Stimulated activated naive B cell treated with anti-CD40 and anti-IgM and Interleukin-4, amounts not matched to agents 10 μg/mL and 1 μg/mL and 100 μg/mL, for 72 hours (primary cell): ENCODE measurements around the gene PRKRIP1.
"Not testable (repeated sequence)": the region's sequence is repeated elsewhere in the genome, so short reads cannot be mapped to it uniquely, and the experiment has no call there.

Experiments used
- ATAC-seq, 2 donors: fragments of 150-1000 bp; cut with Tn5 transposase; replicated peaks; 2 replicates each; pipeline ENCODE4 v1.10.0; 2021; ENCODE audit warnings: moderate library complexity in 1 of 2
- DNase-seq: peaks from one replicate; pipeline ENCODE4 v3.0.0; 2021
- H3K27ac Mint-ChIP-seq: one replicate; pipeline ENCODE4 v1.8.0; 2022; ENCODE audit warnings: mild to moderate bottlenecking, mixed read lengths
- H3K27me3 Mint-ChIP-seq, 2 donors: one replicate each; pipeline ENCODE4 v1.8.0; 2022; ENCODE audit warnings: mixed read lengths in 2 of 2
- H3K36me3 Mint-ChIP-seq, 2 donors: one replicate each; pipeline ENCODE4 v1.8.0; 2022; ENCODE audit warnings: mixed read lengths in 2 of 2, mild to moderate bottlenecking in 1 of 2
- H3K4me1 Mint-ChIP-seq, 2 donors: one replicate each; pipeline ENCODE4 v1.8.0; 2022; ENCODE audit warnings: mixed read lengths in 2 of 2, mild to moderate bottlenecking in 1 of 2
- H3K4me3 Mint-ChIP-seq, 2 donors: one replicate each; pipeline ENCODE4 v1.8.0; 2022; ENCODE audit warnings: mild to moderate bottlenecking in 2 of 2, mixed read lengths in 2 of 2, moderate library complexity in 1 of 2
- H3K9me3 Mint-ChIP-seq, 2 donors: one replicate each; pipeline ENCODE4 v1.8.0; 2022; ENCODE audit warnings: mixed read lengths in 2 of 2, mild to moderate bottlenecking in 1 of 2

PRKRIP1 gene, protein sequence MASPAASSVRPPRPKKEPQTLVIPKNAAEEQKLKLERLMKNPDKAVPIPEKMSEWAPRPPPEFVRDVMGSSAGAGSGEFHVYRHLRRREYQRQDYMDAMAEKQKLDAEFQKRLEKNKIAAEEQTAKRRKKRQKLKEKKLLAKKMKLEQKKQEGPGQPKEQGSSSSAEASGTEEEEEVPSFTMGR

DNA sequence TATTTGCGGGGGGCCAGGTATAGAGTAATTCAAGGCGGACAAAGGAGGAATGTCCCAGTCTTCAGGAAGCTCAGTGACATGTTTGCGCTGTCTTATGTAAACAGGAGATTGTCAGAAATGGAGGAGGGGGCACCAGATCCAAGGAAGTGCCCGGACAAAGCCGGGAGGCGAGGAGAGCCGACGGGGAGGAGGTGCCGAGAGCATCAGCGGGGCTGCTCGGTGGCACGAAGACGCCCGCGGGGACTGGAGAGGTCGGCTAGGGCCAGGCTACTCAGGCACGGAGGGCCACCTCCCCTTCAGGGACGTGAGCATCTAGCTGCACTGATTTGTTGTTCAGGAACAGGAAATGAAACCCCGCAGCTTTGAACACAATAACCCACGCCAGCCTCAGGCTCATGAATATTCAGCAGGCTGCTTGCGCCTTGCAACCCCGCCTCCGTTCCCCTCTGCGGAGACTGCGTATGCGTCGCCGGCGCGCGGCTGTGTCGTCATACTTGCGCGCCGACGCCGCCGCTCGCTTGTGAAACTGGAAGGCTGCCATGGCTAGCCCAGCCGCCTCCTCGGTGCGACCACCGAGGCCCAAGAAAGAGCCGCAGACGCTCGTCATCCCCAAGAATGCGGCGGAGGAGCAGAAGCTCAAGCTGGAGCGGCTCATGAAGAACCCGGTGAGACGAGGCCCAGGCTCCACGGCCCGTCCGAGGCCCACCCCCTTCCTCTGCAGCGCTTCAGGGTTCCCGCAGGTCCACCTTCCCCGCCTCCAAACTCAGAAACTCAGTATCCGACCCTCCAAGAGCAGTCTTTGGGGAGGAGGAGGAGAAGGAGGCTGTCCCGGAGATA lies at the start of gene PRKRIP1:
Gene PRKRIP1, plus strand, starts transcription at position 491 of the 837 bp plus-strand sequence. Its CDS starts 49 bp downstream, at position 540.
- H3K4me3 Mint-ChIP-seq, result peak within 1 kb of the TSS; percentile 90 to 91
- H3K4me1 Mint-ChIP-seq, result peaks cover 11 to 24% of the 10 kb centered on the region in 2 donors

DNA sequence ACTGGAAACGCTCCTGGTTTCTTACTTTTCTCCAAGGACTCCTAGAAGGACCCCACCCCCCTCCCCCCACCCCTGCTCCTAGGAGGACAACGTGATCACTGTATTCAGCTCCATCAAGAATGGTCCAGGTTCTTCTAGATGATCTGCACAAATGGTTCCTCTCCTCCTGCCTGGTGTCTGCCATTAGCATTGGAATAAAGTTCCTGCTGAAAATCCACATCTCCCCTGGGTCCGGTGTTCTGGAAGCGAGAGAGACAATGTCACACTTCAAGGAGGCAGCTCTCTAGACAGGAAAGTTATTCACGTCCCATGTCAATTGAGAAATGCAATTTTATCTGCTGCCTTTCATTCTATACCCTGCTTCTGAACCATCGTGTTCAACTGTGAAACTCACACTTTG lies 49.2 kb upstream of the PRKRIP1 start:
- H3K9me3 Mint-ChIP-seq, H3K4me3 Mint-ChIP-seq, ATAC-seq, H3K4me1 Mint-ChIP-seq, H3K36me3 Mint-ChIP-seq, H3K27ac Mint-ChIP-seq, H3K27me3 Mint-ChIP-seq, DNase-seq: not testable (repeated sequence)

More for the DNA sequence above, at the start of gene PRKRIP1:
- ATAC-seq, result peak; percentile 99
- H3K27ac Mint-ChIP-seq, result peak within 1 kb of the TSS; percentile 97
- peaks cover 25 to 40% of the 10 kb centered on the region in 2 donors for H3K36me3 Mint-ChIP-seq
- no peaks in the 10 kb centered on the region for H3K9me3 Mint-ChIP-seq
- peak; percentile 88 for DNase-seq
- H3K27me3 Mint-ChIP-seq, result no peaks in the 10 kb centered on the region

DNA sequence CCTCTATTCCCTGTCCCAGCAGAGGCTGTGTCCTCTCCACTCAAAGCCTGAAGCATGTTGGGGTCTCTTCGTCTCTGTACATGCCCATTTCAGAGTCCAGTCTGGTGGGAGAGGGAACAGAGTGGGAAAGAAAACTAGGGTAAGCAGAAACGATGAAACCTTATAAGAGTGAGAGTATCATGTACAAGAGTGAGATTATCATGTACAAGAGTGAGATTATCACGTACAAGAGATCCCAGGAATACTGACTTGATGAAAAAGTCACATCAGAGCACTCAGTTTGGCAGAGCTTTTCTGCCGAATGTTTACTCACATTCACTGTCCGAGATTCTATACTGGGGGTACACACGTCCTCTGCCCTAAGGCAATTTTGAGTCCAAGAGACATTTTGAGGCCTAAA lies 39.8 kb upstream of the PRKRIP1 start, which contains the start of gene SPDYE6:
Gene SPDYE6, minus strand, starts transcription at position 101 of the 400 bp plus-strand sequence. CDS start 421 bp downstream, outside the sequence.
- not testable (repeated sequence) for H3K27ac Mint-ChIP-seq, ATAC-seq, DNase-seq, H3K27me3 Mint-ChIP-seq, H3K4me3 Mint-ChIP-seq, H3K4me1 Mint-ChIP-seq, H3K9me3 Mint-ChIP-seq, H3K36me3 Mint-ChIP-seq

DNA sequence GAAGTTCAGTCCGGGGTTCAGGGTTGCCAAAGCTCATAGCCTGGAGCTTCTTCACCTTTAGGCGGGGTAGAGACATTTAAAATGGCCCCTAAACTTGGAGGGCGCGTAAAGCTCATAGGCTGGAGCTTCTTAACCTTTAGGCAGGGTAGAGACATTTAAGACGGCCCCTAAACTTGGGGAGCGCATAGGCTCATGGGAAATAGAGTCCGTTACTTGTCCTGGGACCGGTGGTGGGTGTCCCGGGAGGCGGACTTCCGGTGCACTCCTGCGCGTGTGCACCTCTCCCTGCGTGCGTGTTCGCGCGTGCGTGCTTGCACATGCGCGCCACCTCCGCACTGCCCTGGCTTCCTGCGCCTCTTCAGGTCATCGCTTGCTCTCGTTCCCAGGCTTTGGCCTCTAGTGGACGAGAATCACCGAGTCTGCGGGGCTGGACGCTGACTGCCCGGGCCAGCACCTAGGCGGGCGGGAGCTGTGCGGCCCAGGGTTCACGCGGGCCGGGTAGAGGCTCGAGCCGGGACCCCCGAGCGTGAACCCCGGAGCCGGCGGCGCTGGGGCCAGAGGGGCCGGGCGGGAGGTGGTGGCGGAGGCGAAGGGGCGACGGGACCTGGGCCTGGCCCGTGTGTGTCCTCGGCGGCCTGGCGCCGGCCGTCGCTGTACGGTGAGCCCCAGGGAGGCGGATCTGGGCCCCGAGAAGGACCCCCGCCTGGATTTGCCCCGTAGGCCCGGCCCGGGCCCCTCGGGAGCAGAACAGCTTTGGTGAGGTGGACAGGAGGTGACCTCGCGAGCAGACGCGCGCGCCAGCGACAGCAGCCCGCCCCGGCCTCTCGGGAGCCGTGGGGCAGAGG lies 32.4 kb upstream of the PRKRIP1 start:
- peak overlapping the region; percentile 92 for H3K27ac Mint-ChIP-seq
- DNase-seq, result peak; percentile 96
- peak; percentile 99 to 100 for ATAC-seq
- not testable (repeated sequence) for H3K36me3 Mint-ChIP-seq, H3K27me3 Mint-ChIP-seq, H3K9me3 Mint-ChIP-seq
- H3K4me3 Mint-ChIP-seq, result peak overlapping the region; percentile 93 to 94
- peaks cover 0 to 15% of the 10 kb centered on the region in 2 donors for H3K4me1 Mint-ChIP-seq

DNA sequence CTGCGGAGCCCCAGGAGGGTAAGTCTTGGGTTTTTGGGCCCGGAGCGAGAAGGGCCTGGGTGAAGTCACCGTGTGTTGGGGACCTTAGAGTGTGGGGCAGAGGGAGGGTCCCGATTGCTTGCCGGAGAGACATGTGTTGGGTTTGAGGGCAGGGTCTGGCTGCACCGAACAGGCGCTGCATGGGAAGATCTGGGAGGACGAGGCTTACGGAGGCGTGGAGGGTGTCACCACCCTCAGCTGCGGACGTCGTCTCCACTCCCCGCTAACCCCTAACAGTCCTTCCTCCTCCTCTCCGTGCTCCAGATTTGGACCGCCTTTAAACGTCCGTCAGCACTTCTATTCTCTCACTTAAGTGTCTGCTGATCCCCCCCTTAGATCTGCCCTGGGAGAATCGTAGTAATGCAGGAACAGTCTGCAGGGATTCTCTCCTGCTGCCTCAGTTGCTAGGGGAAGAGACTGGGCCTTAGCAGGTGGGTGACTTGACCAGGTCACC lies 31.7 kb upstream of the PRKRIP1 start:
- Mint-ChIP-seq H3K27ac (peak overlapping the region; percentile 89), H3K4me1 (peaks cover 0 to 15% of the 10 kb centered on the region in 2 donors), H3K4me3 (peak overlapping the region; percentile 93 to 94)
- H3K36me3 Mint-ChIP-seq, DNase-seq, H3K9me3 Mint-ChIP-seq, ATAC-seq, H3K27me3 Mint-ChIP-seq: not testable (repeated sequence)

DNA sequence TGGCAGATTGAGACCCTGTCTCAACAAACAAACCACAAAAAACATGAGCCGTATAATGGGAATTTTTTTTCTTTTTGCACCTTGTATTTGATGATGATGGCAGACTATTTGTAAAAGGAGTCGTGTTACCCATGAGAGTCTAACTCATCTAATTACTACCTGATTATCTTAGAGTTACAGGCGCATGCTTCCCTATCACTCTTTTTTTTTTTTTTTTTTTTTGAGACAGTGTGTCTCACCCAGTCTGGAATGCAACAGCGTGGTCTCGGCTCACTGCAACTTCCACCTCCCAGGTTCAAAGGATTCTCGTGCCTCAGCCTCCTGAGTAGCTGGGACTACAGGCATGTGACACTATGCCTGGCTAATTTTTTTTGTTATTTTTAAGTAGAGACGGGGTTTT lies 30.8 kb upstream of the PRKRIP1 start:
- H3K9me3 Mint-ChIP-seq, H3K27me3 Mint-ChIP-seq, DNase-seq, ATAC-seq, H3K27ac Mint-ChIP-seq: not testable (repeated sequence)
- peaks cover 8 to 13% of the 10 kb centered on the region in 2 donors for H3K36me3 Mint-ChIP-seq
- H3K4me1 Mint-ChIP-seq, result peaks cover 1 to 15% of the 10 kb centered on the region in 2 donors
- peak overlapping the region in 1 of 2 donors; percentile 13 for H3K4me3 Mint-ChIP-seq

DNA sequence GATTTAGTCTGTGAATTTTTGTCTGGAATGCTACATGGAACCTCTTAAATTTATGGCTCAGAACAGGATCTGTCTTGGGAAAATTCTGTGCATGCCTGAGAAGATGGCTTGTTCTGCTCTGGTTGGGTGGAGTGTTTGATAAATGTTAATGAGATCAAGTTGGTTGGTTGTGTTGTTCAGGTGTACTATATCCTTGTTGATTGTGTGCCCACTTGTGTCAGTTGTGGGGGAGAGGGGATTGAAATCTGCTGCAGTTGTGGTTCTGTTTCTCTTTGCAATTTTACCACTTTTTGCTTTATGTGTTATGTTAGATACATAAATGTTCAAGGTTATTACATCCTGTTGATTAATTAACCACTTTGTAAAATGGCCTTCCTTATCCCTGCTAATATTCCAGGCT lies 26.1 kb upstream of the PRKRIP1 start:
- H3K4me1 Mint-ChIP-seq, result peaks cover 9 to 19% of the 10 kb centered on the region in 2 donors
- not testable (repeated sequence) for H3K27ac Mint-ChIP-seq, DNase-seq, H3K27me3 Mint-ChIP-seq, H3K9me3 Mint-ChIP-seq, ATAC-seq, H3K4me3 Mint-ChIP-seq
- peaks cover 24 to 31% of the 10 kb centered on the region in 2 donors for H3K36me3 Mint-ChIP-seq

DNA sequence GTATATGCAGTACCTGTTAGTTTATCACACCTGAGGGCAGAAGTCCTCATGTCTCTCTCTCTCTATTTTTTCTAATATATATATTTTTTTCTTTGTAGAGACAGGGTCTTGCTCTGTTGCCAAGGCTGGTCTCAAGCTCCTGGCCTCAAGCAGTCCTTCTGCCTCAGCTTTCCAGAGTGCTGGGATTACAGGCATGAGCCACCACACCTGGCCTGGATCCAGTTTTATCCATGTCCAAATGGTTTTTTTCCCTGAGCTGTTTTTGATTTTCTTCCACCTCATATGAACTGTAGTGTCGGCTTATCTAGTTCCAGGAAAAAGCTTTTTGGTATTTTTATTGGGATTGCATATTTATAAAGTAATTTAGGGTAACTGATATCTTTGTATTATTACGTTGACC lies 23.4 kb upstream of the PRKRIP1 start:
- H3K27ac Mint-ChIP-seq, H3K9me3 Mint-ChIP-seq, H3K4me3 Mint-ChIP-seq, DNase-seq, H3K27me3 Mint-ChIP-seq, ATAC-seq: not testable (repeated sequence)
- Mint-ChIP-seq H3K4me1 (peaks cover 10 to 20% of the 10 kb centered on the region in 2 donors), H3K36me3 (peaks cover 31 to 34% of the 10 kb centered on the region in 2 donors)

DNA sequence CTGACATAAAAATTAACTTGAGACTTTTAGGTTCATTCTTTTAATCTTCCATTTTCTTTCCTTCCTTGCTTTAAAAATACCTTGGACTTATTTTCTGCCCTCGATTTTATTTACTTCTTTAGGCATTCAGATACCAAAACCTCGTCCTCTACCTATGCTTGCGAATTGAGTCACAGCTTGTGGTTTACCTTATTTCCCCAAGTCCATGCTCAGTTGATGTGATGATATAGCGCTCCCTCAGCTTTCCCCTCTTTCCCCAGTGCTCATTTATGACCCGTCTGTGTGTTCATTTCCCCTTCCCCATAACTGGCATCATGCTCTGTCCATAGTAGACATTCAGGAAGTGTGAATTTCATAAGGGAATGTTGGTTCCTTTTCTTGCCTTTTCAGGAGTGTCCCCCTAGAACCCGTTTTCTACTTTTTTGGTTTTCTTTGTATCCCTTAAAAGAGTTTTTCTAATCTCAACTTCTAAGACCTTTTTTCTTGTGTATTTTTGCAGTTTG lies 19.1 kb upstream of the PRKRIP1 start:
- H3K4me1 Mint-ChIP-seq, result peaks cover 6 to 14% of the 10 kb centered on the region in 2 donors
- H3K27ac Mint-ChIP-seq, result no peak overlapping the region
- no peaks in the 10 kb centered on the region for H3K9me3 Mint-ChIP-seq
- peaks cover 25 to 43% of the 10 kb centered on the region in 2 donors for H3K36me3 Mint-ChIP-seq
- no peak for ATAC-seq
- DNase-seq, result no peak
- no peak overlapping the region for H3K4me3 Mint-ChIP-seq
- H3K27me3 Mint-ChIP-seq, result no peaks in the 10 kb centered on the region

DNA sequence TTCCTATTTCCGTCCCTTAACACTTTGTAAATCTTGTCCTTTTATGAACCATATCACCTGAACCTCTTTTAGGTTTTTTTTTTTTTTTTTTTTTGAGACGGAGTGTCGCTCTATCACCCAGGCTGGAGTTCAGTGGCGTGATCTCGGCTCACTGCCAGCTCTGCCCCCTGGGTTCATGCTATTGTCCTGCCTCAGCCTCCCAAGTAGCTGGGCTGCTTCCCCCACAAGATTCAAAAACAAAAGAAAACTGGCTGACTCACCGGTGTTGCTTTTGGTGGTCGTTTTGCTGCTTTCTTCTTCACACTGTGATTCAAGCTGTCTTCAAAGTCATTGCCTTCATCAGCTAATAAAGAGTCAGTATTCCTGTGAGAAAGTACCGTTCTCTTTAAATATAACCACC lies 15.3 kb upstream of the PRKRIP1 start:
- not testable (repeated sequence) for ATAC-seq, H3K27me3 Mint-ChIP-seq, H3K4me1 Mint-ChIP-seq, H3K9me3 Mint-ChIP-seq, DNase-seq, H3K4me3 Mint-ChIP-seq
- Mint-ChIP-seq H3K36me3 (peaks cover 27 to 49% of the 10 kb centered on the region in 2 donors), H3K27ac (peak overlapping the region; percentile 26)

DNA sequence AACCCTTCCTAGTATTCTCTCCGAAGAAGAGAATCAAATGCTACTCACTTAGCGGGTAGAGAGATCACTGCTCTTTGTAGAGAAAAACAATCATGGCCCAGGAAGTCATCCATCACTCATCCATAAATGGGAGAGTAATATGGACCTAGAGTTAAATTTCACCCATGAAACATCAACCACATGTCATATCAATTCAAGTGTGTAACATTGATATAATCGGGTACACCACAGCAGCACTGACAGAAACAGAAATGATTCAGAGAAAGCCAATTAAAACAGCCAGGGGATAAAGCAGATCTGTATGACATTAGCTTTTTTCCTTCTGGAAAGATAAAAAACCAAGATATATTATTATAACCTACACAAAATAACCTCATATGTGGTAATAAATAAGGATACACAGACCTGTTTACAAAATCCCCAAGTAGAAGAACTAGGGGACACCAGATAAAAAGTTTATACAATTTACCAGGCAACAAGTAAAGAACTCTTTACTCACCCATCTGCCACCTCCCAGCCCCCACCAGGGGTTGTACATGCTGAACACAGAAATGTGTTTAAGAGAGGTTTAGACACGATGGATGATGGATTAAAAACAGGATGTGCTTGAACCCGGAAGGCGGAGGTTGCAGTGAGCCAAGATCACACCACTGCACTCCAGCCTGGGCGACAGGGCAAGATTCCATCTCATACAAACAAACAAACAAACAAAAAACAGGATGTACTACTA lies 14.3 kb upstream of the PRKRIP1 start:
- not testable (repeated sequence) for ATAC-seq, H3K27ac Mint-ChIP-seq
- H3K36me3 Mint-ChIP-seq, result peaks cover 27 to 51% of the 10 kb centered on the region in 2 donors

DNA sequence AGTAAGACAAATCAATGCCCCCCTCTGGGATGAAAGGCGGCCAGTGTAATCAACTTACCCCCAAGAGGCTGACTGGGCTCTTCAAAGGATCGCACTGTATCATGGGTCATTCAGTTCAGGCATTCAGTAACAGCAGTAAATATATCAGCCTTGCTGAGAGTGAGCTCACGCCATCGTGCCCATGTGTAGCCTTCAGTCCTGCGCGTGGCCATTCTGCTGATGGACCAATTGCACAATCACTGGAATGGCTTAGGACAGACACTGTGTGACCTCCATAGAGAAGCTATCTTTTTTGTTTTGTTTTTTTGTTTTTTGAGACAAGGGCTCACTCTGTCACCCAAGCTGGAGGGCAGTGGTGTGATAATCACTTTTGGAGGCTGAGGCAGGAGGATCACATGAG lies 9.1 kb upstream of the PRKRIP1 start:
- peaks cover 18 to 36% of the 10 kb centered on the region in 2 donors for H3K36me3 Mint-ChIP-seq
- no peaks in the 10 kb centered on the region for H3K9me3 Mint-ChIP-seq
- no peak for ATAC-seq
- H3K4me1 Mint-ChIP-seq, result peaks cover 2 to 4% of the 10 kb centered on the region in 2 donors
- H3K27me3 Mint-ChIP-seq, result no peaks in the 10 kb centered on the region
- H3K4me3 Mint-ChIP-seq, result no peak overlapping the region
- no peak for DNase-seq
- H3K27ac Mint-ChIP-seq, result peak overlapping the region; percentile 43

More for the DNA sequence above, 14.3 kb upstream of the PRKRIP1 start:
- not testable (repeated sequence) for H3K27me3 Mint-ChIP-seq, H3K4me3 Mint-ChIP-seq, H3K9me3 Mint-ChIP-seq, H3K4me1 Mint-ChIP-seq, DNase-seq

DNA sequence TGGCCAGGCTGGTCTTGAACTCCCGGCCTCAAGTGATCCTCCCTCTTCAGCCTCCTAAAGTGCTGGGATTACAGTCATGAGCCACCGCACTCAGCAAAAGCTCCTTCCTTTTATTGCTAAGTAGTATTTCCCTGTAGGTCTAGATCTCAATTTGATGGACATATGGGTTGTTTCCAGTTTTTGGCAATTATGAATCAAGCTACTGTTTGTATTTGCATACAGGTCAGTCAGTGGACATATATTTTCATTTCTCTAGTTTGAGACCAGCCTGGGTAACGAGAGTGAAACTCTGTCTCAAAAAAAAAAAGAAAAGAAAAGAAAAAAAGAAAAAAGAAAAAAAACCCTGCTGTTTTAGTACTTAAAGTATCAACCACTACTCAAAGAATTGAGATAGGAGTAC lies 6.4 kb upstream of the PRKRIP1 start:
- H3K4me1 Mint-ChIP-seq, result peaks cover 1 to 4% of the 10 kb centered on the region in 2 donors
- ATAC-seq, result no peak
- no peak overlapping the region for H3K4me3 Mint-ChIP-seq
- no peak for DNase-seq
- no peaks in the 10 kb centered on the region for H3K27me3 Mint-ChIP-seq
- peaks cover 16 to 37% of the 10 kb centered on the region in 2 donors for H3K36me3 Mint-ChIP-seq
- peak overlapping the region; percentile 83 for H3K27ac Mint-ChIP-seq
- no peaks in the 10 kb centered on the region for H3K9me3 Mint-ChIP-seq
